ENCODE measurements around the gene SMG6.
"Not testable (repeated sequence)": the region's sequence is repeated elsewhere in the genome, so short reads cannot be mapped to it uniquely, and the experiment has no call there.

The SMG6 gene

GRCh38 chr17:2151358-2152033 lies 152.1 kb downstream of the SMG6 start:
- no peak for TF ChIP-seq ZFX (IDR thresholded peaks at IDR 0.05; ENCODE audit: borderline replicate concordance)
- no peak for TF ChIP-seq CTCF (IDR thresholded peaks at IDR 0.05)
- H3K27ac ChIP-seq, result no peak overlapping the region

GRCh38 chr17:2150806-2151205 lies 152.8 kb downstream of the SMG6 start:
- TF ChIP-seq CTCF (IDR thresholded peaks at IDR 0.05), result no peak
- TF ChIP-seq ZFX (IDR thresholded peaks at IDR 0.05; ENCODE audit: borderline replicate concordance), result no peak
- H3K27ac ChIP-seq, result no peak overlapping the region

GRCh38 chr17:2149934-2150333 lies 153.7 kb downstream of the SMG6 start:
- H3K27ac ChIP-seq, result no peak overlapping the region
- TF ChIP-seq ZFX (IDR thresholded peaks at IDR 0.05; ENCODE audit: borderline replicate concordance), result no peak
- no peak for TF ChIP-seq CTCF (IDR thresholded peaks at IDR 0.05)

- no peak for TF ChIP-seq ZFX (IDR thresholded peaks at IDR 0.05; ENCODE audit: borderline replicate concordance)
- TF ChIP-seq CTCF (IDR thresholded peaks at IDR 0.05), result no peak
- no peak overlapping the region for H3K27ac ChIP-seq
Observed at GRCh38 chr17:2146132-2146871, 157.3 kb downstream of the SMG6 start.

GRCh38 chr17:2144701-2145100 lies 158.9 kb downstream of the SMG6 start:
- TF ChIP-seq CTCF (IDR thresholded peaks at IDR 0.05) (no peak), ZFX (IDR thresholded peaks at IDR 0.05; ENCODE audit: borderline replicate concordance) (no peak)
- H3K27ac ChIP-seq, result no peak overlapping the region

- TF ChIP-seq CTCF (IDR thresholded peaks at IDR 0.05) (no peak), ZFX (IDR thresholded peaks at IDR 0.05; ENCODE audit: borderline replicate concordance) (no peak)
- H3K27ac ChIP-seq, result no peak overlapping the region
Observed at GRCh38 chr17:2143332-2143731, 160.3 kb downstream of the SMG6 start.

GRCh38 chr17:2142682-2143081 lies 160.9 kb downstream of the SMG6 start:
- H3K27ac ChIP-seq, result not testable (repeated sequence)

Measured in 22Rv1 (cell line).